CD4-positive, alpha-beta T cell (primary cell): ENCODE results near the gene RAB40C. TPM values are rescaled to one million over a fixed set of nuclear protein-coding genes. Genes with fewer than 3 reads are reported as not detected.

Experiments
- ATAC-seq: fragments of 200-7000 bp; cut with Tn5 transposase; one replicate; pipeline ENCODE4 v1.10.0; 2022; ENCODE audit warnings: mild to moderate bottlenecking; ENCODE audit not compliant: poor library complexity
- CTCF ChIA-PET: fragments of 350-600 bp; sonication (Branson Sonifier 250); formaldehyde crosslinking; loops from one replicate; lab custom pipeline; 2021; ENCODE audit warnings: antibody characterized with exemption, inconsistent platforms; lab: Charles Lee
- POLR2A ChIA-PET: fragments of 350-600 bp; sonication (Branson Sonifier 250); formaldehyde crosslinking; loops from one replicate; lab custom pipeline; 2021; ENCODE audit warnings: antibody characterized with exemption, inconsistent platforms; lab: Charles Lee
- DNase-seq, 14 experiments: peaks; one replicate each; pipeline ENCODE4 v3.0.0-alpha.2; 2013 to 2020; ENCODE audit warnings: mixed read lengths in 2 of 14
- H3K27ac ChIP-seq, 2 donors: one replicate each; pipeline versions ENCODE4 v1.5.1 to v1.7.0; 2013; ENCODE audit warnings: low read length in 2 of 2, low read depth in 1 of 2, mild to moderate bottlenecking in 1 of 2
- H3K27me3 ChIP-seq, 2 experiments: 1 replicate in 1 of 2; 2 replicates in 1 of 2; pipeline versions ENCODE4 v1.6.1 to v1.7.0; 2013; ENCODE audit warnings: low read length in 2 of 2, control low read depth in 1 of 2, mild to moderate bottlenecking in 1 of 2, moderate library complexity in 1 of 2; ENCODE audit not compliant: insufficient read depth in 2 of 2, control insufficient read depth in 1 of 2
- H3K36me3 ChIP-seq: one replicate; pipeline ENCODE4 v1.6.1; 2013; ENCODE audit warnings: low read length, control low read depth; ENCODE audit not compliant: insufficient read depth
- H3K4me1 ChIP-seq: one replicate; pipeline ENCODE4 v1.6.1; 2013; ENCODE audit warnings: low read length, control low read depth; ENCODE audit not compliant: insufficient read depth
- H3K4me3 ChIP-seq: one replicate; pipeline ENCODE4 v1.5.1; 2013; ENCODE audit warnings: mild to moderate bottlenecking, low read length, moderate library complexity
- H3K9me3 ChIP-seq, 2 experiments: 1 replicate in 1 of 2; 2 replicates in 1 of 2; pipeline versions ENCODE4 v1.6.1 to v1.7.0; 2013; ENCODE audit warnings: low read length in 2 of 2, mild to moderate bottlenecking in 2 of 2, control low read depth in 1 of 2, moderate library complexity in 1 of 2; ENCODE audit not compliant: control insufficient read depth in 1 of 2, insufficient read depth in 1 of 2
- H3K27ac Mint-ChIP-seq: one replicate; pipeline ENCODE4 v1.8.0; 2020; ENCODE audit warnings: mixed read lengths
- H3K27me3 Mint-ChIP-seq: one replicate; pipeline ENCODE4 v1.8.0; 2021; ENCODE audit warnings: mixed read lengths
- H3K36me3 Mint-ChIP-seq: one replicate; pipeline ENCODE4 v1.8.0; 2021; ENCODE audit warnings: low read depth, mixed read lengths
- H3K4me1 Mint-ChIP-seq: one replicate; pipeline ENCODE4 v1.8.0; 2021; ENCODE audit warnings: low read depth, mixed read lengths
- H3K4me3 Mint-ChIP-seq: one replicate; pipeline ENCODE4 v1.8.0; 2020; ENCODE audit warnings: mild to moderate bottlenecking, mixed read lengths
- H3K9me3 Mint-ChIP-seq: one replicate; pipeline ENCODE4 v1.8.0; 2020; ENCODE audit warnings: mixed read lengths
- CTCF ChIP-seq: fragments of 200-600 bp; IDR thresholded peaks from one replicate; pipeline ENCODE4 v1.8.0; 2022; ENCODE audit warnings: antibody characterized with exemption, mild to moderate bottlenecking
- intact Hi-C, 2 experiments: fragments of 100-400 bp; cut with DNase I in 1 of 2; cut with micrococcal nuclease in 1 of 2; formaldehyde crosslinking; loops; one replicate each; pipeline versions ENCODE4 v1.15.1 to v1.9.0; 2023 to 2025; cut with DNase I, micrococcal nuclease
- total RNA-seq, 174 experiments: library from RNA in 2 of 174; stranded (reverse) in 2 of 174; gene quantifications; one replicate each; pipeline ENCODE4 v1.2.3 and lab custom pipeline; 2021 to 2026

The RAB40C gene
- total RNA-seq, 2 experiments from 2014 or later: 8.9 to 9.5 TPM

GRCh38 chr16:558298-559020 is 31.4 kb upstream of the RAB40C start:
- Mint-ChIP-seq H3K9me3 (no peaks in the 10 kb centered on the region), H3K4me3 (no peak overlapping the region), H3K27ac (no peak overlapping the region), H3K4me1 (peaks cover 4% of the 10 kb centered on the region), H3K27me3 (peaks cover 6% of the 10 kb centered on the region), H3K36me3 (no peaks in the 10 kb centered on the region)
- intact Hi-C loops: no loop called here
- Histone ChIP-seq H3K4me3 (no peak overlapping the region), H3K36me3 (peaks cover 2% of the 10 kb centered on the region), H3K27me3 (peaks cover 17 to 24% of the 10 kb centered on the region in 2 experiments), H3K4me1 (peaks cover 4% of the 10 kb centered on the region), H3K27ac (no peak overlapping the region), H3K9me3 (peaks cover 0 to 23% of the 10 kb centered on the region in 2 experiments)
- no peak for ATAC-seq
- no peak for TF ChIP-seq CTCF
- ChIA-PET CTCF (no interaction called here), POLR2A (no interaction called here)
- no peak for DNase-seq

GRCh38 chr16:559021-559380 is 30.9 kb upstream of the RAB40C start:
- H3K4me3 Mint-ChIP-seq: no peak overlapping the region
- peaks cover 0 to 23% of the 10 kb centered on the region in 2 experiments for H3K9me3 ChIP-seq
- no peaks in the 10 kb centered on the region for H3K9me3 Mint-ChIP-seq
- peaks cover 17 to 24% of the 10 kb centered on the region in 2 experiments for H3K27me3 ChIP-seq
- H3K27ac Mint-ChIP-seq: no peak overlapping the region
- H3K4me1 Mint-ChIP-seq: peaks cover 4% of the 10 kb centered on the region
- POLR2A ChIA-PET: no interaction called here
- H3K36me3 ChIP-seq: peaks cover under 1% of the 10 kb centered on the region
- H3K27ac ChIP-seq: no peak overlapping the region
- no peak for ATAC-seq
- DNase-seq: no peak
- TF ChIP-seq CTCF: no peak
- no peak overlapping the region for H3K4me3 ChIP-seq
- H3K4me1 ChIP-seq: peaks cover 4% of the 10 kb centered on the region
- intact Hi-C loops: no loop called here
- H3K36me3 Mint-ChIP-seq: no peaks in the 10 kb centered on the region
- H3K27me3 Mint-ChIP-seq: peaks cover 6% of the 10 kb centered on the region
- CTCF ChIA-PET: no interaction called here

- H3K4me3 Mint-ChIP-seq: no peak overlapping the region
- POLR2A ChIA-PET: no interaction called here
- TF ChIP-seq CTCF: no peak
- Histone ChIP-seq H3K36me3 (no peaks in the 10 kb centered on the region), H3K9me3 (peaks cover 0 to 23% of the 10 kb centered on the region in 2 experiments), H3K27ac (no peak overlapping the region), H3K27me3 (peaks cover 17 to 24% of the 10 kb centered on the region in 2 experiments), H3K4me3 (no peak overlapping the region), H3K4me1 (peaks cover 4% of the 10 kb centered on the region)
- H3K4me1 Mint-ChIP-seq: peaks cover 4% of the 10 kb centered on the region
- no peaks in the 10 kb centered on the region for H3K9me3 Mint-ChIP-seq
- peaks cover 6% of the 10 kb centered on the region for H3K27me3 Mint-ChIP-seq
- intact Hi-C loops: no loop called here
- no peak overlapping the region for H3K27ac Mint-ChIP-seq
- ATAC-seq (no peak), DNase-seq (no peak)
- no peaks in the 10 kb centered on the region for H3K36me3 Mint-ChIP-seq
- CTCF ChIA-PET: no interaction called here
Measured at GRCh38 chr16:559411-560203, 30.3 kb upstream of the RAB40C start.
